Astrocyte of the spinal cord (primary cell): ENCODE measurements around the gene S100A14.
A peak's percentile ranks its signal among the peaks of the same experiment; 100 is the strongest.

Experiments
- DNase-seq: peaks from one replicate; pipeline ENCODE4 v3.0.0; 2011; ENCODE audit warnings: low read depth, low spot score
- H3K4me3 ChIP-seq: 2 replicates; pipeline ENCODE4 v1.5.1; 2011; ENCODE audit warnings: low read depth, mild to moderate bottlenecking, low read length, moderate library complexity
- in situ Hi-C: cut with HindIII; loops from 2 replicates; pipeline ENCODE4 v1.10.0; 2017; ENCODE audit warnings: low sequenced_read_pairs
- TF ChIP-seq, protein P1 (sequence below): IDR thresholded peaks from 2 replicates; pipeline ENCODE4 v1.5.1; 2012; ENCODE audit warnings: low read depth, mild to moderate bottlenecking, low read length, inconsistent platforms

The S100A14 gene

DNA sequence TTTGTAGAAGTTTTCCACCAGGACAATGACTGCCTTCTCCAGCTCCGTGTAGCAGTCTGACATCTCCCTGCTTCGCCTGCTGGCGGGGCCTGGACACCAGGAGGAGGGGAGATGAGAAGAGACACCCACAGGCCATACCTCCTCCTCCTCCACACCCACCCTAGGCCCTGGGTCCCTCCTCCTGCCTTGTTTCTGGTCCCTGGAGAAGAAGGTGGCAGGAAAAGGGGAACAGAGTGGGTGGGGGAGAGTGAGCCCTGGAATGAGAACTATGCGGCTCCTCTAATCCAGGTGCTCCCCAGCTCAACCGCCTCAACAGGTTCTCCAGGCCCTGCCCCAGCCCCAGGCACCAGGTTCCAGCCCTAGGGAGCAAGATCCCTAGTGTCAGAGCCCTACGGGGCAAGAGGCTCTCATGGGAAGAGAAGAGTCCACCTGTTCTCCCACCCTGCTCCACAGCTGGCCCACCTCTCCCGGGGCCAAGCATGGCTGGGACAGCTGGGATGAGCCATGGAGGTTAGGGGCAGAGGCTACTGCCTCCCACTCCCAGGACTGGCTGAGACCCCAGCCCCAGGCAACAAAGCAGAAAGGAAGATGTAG, 7.9 kb downstream of the S100A14 start:
- DNase-seq, result no peak
- TF ChIP-seq, protein P1, sequence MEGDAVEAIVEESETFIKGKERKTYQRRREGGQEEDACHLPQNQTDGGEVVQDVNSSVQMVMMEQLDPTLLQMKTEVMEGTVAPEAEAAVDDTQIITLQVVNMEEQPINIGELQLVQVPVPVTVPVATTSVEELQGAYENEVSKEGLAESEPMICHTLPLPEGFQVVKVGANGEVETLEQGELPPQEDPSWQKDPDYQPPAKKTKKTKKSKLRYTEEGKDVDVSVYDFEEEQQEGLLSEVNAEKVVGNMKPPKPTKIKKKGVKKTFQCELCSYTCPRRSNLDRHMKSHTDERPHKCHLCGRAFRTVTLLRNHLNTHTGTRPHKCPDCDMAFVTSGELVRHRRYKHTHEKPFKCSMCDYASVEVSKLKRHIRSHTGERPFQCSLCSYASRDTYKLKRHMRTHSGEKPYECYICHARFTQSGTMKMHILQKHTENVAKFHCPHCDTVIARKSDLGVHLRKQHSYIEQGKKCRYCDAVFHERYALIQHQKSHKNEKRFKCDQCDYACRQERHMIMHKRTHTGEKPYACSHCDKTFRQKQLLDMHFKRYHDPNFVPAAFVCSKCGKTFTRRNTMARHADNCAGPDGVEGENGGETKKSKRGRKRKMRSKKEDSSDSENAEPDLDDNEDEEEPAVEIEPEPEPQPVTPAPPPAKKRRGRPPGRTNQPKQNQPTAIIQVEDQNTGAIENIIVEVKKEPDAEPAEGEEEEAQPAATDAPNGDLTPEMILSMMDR, result no peak
- in situ Hi-C loops, result no loop called here
- H3K4me3 ChIP-seq, result peak overlapping the region; percentile 37

DNA sequence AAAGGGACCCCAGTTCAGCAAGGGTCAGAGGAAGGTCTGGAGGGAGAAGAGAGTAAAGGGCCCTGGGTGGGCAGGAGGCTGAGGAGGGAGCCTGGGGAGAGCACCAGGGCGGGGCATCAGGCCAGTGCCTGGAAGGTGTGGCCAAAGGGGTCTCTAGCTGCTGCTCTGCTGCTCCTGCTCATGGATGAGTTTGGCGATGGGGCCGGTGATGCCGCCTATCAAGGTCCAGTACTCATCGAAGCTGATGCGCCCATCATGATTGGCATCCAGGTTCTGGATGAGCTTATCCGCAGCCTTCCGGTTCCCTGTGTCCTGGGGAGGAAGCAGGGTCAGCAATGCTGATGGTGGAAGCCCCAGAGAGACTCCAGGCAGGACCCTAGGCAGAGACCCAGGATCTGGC, 8.7 kb downstream of the S100A14 start:
- in situ Hi-C loops, result no loop called here
- TF ChIP-seq, protein P1, result no peak
- H3K4me3 ChIP-seq, result no peak overlapping the region
- no peak for DNase-seq

DNA sequence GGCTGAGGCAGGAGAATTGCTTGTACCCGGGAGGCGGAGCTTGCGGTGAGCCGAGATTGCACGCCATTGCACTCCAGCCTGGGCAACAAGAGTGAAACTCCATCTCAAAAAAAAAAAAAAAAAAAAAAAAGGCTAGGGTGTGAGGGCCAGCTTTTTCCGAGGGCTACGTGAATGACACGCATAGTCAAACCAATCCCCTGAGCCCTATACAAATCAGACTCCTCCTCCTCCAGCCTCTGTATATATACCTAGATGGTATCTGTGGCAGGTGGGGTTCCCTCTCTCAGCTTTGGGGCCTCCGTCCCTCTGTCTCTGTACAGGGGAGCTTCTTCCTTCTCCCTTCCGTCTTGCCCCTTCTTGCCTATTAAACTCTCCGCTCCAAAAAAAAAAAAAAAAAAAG, 9.9 kb downstream of the S100A14 start:
- no peak for DNase-seq
- H3K4me3 ChIP-seq, result no peak overlapping the region
- in situ Hi-C loops, result no loop called here
- TF ChIP-seq, protein P1, result no peak

DNA sequence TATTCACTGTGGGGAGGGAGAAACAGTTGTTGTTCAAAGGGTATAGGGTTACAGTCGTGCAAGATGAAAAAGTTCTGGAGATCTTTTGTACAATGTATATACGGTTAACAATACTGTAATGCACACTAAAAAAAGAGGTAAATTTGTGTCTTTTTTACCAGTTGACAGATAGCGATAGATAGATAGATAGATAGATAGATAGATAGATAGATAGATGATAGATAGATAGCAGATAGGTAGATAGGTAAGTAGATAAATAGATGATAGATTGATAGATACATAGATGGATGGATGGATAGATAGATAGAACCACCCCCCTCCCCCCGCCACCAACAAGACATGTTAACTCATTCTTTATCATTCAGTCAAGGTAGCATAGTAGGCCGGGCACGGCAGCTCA, 13.4 kb downstream of the S100A14 start:
- DNase-seq, result no peak
- H3K4me3 ChIP-seq, result no peak overlapping the region
- TF ChIP-seq, protein P1, result no peak
- in situ Hi-C loops, result no loop called here

DNA sequence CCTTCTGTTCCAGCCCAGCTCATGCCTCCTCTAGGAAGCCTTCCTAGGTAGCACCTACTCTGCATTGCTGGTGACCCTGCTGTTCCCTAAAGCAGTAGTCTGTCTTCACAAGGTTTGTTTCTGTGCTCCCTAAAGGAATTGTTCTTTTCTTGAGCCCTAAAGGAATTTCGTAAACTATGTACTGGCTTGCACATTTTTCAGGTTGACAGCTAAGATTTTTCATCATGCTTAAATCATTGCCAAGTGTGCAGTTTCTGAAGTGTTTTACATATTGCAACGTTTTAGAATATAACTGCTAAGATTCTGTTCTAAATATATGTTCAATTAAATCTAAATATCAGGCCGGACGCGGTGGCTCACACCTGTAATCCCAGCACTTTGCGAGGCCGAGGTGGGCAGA, 16.3 kb downstream of the S100A14 start:
- TF ChIP-seq, protein P1, result no peak
- no peak overlapping the region for H3K4me3 ChIP-seq
- in situ Hi-C loops, result no loop called here
- DNase-seq, result no peak

DNA sequence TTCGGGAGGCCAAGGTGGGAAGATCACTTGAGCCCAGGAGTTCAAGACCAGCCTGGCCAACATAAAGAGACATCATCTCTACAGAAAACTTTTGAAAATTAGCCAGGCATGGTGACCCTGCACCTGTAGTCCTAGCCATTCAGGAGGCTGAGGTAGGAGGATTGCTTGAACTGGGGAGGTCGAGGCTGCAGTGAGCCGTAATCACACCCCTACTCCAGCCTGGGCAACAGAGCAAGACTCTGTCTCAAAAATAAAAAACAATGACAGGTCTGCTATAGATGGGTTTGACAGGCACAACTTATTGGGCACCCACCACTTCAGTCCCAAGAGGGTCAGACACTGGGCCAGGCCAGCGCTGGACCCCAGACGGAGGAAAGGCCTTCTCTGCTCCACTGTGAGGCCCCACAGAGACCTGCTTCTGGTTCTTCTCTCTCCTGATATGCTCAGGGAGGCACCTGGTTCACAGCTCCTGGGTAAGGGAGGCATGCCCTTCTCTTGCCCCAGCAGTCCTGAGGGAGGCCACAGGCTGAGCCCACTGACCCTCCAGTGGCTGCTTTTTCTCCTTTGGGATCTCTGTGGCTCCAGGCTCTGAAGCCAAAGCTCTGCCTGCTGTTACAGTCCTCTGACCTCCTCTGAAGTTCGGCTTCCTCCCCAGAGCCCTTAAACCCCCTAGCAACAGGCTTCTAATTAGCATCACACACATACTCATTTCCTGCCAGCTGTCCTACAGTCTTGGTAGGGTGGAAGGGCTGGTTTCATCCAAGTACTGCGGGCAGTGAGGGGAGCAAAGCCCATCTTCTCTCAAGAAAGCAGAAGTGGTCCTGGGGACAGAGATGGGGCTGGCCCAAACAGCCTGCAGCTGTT, 17.6 kb downstream of the S100A14 start:
- TF ChIP-seq, protein P1, result no peak
- peak; percentile 66 for DNase-seq
- in situ Hi-C loops, result no loop called here
- H3K4me3 ChIP-seq, result no peak overlapping the region
